ENCODE results near the gene PDE5A. TPM values are rescaled to one million over a fixed set of nuclear protein-coding genes. Genes with fewer than 3 reads are reported as not detected.

Gene PDE5A
- total and polyA plus RNA-seq, 2 donors (not counting 3 experiments of a cell fraction or from before 2014, with no cell fraction given) = 0.73 to 2.3 TPM

DNA sequence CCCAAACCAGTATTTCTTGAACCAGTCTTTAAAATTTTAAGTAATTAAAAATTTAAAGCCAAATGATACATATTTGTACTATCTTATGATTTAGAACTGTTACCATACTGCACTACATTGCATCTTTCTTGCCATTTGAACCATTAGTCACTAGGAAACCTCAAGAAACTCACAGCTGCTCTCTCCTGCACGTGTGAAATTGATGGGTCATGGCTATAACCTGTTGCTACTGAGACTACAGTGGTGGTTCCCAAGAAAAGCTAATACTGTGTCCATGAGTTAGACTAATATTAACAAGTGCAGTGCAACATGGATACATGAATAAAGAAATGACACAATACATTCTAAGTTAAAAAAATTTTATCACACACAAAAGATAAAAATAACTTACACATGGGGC, 88.4 kb downstream of the PDE5A start:
- no peaks in the 10 kb centered on the region for H3K4me1 ChIP-seq (ENCODE audit: control insufficient read depth, extremely low read depth, insufficient read depth, low read length)
- BruUV-seq (replicated peaks) = no TSS peak
- H3K9me1 ChIP-seq (replicated peaks; ENCODE audit: control insufficient read depth, extremely low read depth, insufficient read depth, low read length) = no peaks in the 10 kb centered on the region
- H3K4me2 ChIP-seq (ENCODE audit: insufficient read depth, low read length) = no peak overlapping the region
- ChIA-PET CTCF (interaction anchor here (1.3 to 1.8 kb wide), 3 partner anchors 28 to 89 kb away, joined by 3 to 4 read pairs (median 3); partner anchors contain the start of gene PDE5A), POLR2A (no interaction called here)
- no peak overlapping the region for H3K4me3 ChIP-seq (replicated peaks in 1 of 3; ENCODE audit: insufficient read depth in 1 of 3, low read depth in 1 of 3, low read length in 3 of 3)
- FAIRE-seq (no peak), DNase-seq (ENCODE audit: low read depth, low spot score) (no peak)
- H3K36me3 ChIP-seq (ENCODE audit: control insufficient read depth in 2 of 2, extremely low read depth in 1 of 2, insufficient read depth in 2 of 2, low read length in 2 of 2) = no peaks in the 10 kb centered on the region
- no peaks in the 10 kb centered on the region for H3K27me3 ChIP-seq (ENCODE audit: control insufficient read depth in 2 of 2, insufficient read depth in 2 of 2, low read length in 2 of 2)
- H3K27ac ChIP-seq (ENCODE audit: insufficient read depth, low read depth, low read length) = no peak overlapping the region
- H3K79me2 ChIP-seq (ENCODE audit: control insufficient read depth, insufficient read depth, low read length) = no peaks in the 10 kb centered on the region
- no peaks in the 10 kb centered on the region for H4K20me1 ChIP-seq (replicated peaks; ENCODE audit: control insufficient read depth, extremely low read depth, insufficient read depth, low read length)
- dilution Hi-C loops (cut with MboI; ENCODE audit: extremely low pct_ligation_motif_present, low sequenced_read_pairs) (no loop called here), intact Hi-C loops (cut with micrococcal nuclease) (no loop called here)
- no peaks in the 10 kb centered on the region for H3K9me3 ChIP-seq (replicated peaks; ENCODE audit: control insufficient read depth, insufficient read depth, low read length)
- H2AFZ ChIP-seq (ENCODE audit: low read depth, low read length) = no peak overlapping the region
- TF ChIP-seq MYC (IDR thresholded peaks at IDR 0.05; ENCODE audit: low read depth, low read length) = no peak
- TF ChIP-seq, protein P1, sequence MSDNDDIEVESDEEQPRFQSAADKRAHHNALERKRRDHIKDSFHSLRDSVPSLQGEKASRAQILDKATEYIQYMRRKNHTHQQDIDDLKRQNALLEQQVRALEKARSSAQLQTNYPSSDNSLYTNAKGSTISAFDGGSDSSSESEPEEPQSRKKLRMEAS (IDR thresholded peaks at IDR 0.05; ENCODE audit: insufficient read depth, insufficient read length) = no peak
- TF ChIP-seq, protein P2, sequence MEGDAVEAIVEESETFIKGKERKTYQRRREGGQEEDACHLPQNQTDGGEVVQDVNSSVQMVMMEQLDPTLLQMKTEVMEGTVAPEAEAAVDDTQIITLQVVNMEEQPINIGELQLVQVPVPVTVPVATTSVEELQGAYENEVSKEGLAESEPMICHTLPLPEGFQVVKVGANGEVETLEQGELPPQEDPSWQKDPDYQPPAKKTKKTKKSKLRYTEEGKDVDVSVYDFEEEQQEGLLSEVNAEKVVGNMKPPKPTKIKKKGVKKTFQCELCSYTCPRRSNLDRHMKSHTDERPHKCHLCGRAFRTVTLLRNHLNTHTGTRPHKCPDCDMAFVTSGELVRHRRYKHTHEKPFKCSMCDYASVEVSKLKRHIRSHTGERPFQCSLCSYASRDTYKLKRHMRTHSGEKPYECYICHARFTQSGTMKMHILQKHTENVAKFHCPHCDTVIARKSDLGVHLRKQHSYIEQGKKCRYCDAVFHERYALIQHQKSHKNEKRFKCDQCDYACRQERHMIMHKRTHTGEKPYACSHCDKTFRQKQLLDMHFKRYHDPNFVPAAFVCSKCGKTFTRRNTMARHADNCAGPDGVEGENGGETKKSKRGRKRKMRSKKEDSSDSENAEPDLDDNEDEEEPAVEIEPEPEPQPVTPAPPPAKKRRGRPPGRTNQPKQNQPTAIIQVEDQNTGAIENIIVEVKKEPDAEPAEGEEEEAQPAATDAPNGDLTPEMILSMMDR (IDR thresholded peaks at IDR 0.05; ENCODE audit: extremely low read depth in 1 of 2, insufficient read depth in 1 of 2, low read depth in 1 of 2, low read length in 2 of 2) = no peak
- no peak for TF ChIP-seq EZH2 (IDR thresholded peaks at IDR 0.05; ENCODE audit: borderline replicate concordance, low read depth, low read length, severe bottlenecking)
- no peak for TF ChIP-seq GATA2 (IDR thresholded peaks at IDR 0.05; ENCODE audit: insufficient read depth, insufficient read length, low read depth, low read length)
- no peak for TF ChIP-seq JUN (IDR thresholded peaks at IDR 0.05; ENCODE audit: borderline replicate concordance, insufficient read depth, insufficient read length, low read depth)
- TF ChIP-seq POLR2A (IDR thresholded peaks at IDR 0.05; ENCODE audit: low read depth, low read length) = no peak
- no peak for TF ChIP-seq POLR2AphosphoS5 (IDR thresholded peaks at IDR 0.05; ENCODE audit: insufficient read depth, low read depth, low read length)
- no peak for TF ChIP-seq FOS (IDR thresholded peaks at IDR 0.05; ENCODE audit: borderline replicate concordance, insufficient read depth, low read length)
- no peak overlapping the region for H3K9ac ChIP-seq (replicated peaks; ENCODE audit: extremely low read depth, insufficient read depth, low read length)
